ELF-1 (cell line): ENCODE results near the gene GCNT3.

Experiments
- DNase-seq: peaks from one replicate; pipeline ENCODE4 v3.0.0-alpha.2; 2016; ENCODE audit warnings: low read depth, low spot score

Gene GCNT3

GRCh38 chr15:59611276-59612260 is at the start of gene GCNT3:
Gene GCNT3, plus strand, starts transcription at chr15:59611783. Its CDS starts 6,456 bp downstream, at chr15:59618239.
- no peak for DNase-seq

- no peak for DNase-seq
These were observed 49.0 kb upstream of the GCNT3 start for GRCh38 chr15:59562448-59563186.

- DNase-seq = no peak
These were observed 46.3 kb upstream of the GCNT3 start for GRCh38 chr15:59565299-59565698.

- DNase-seq = no peak
These were observed 44.3 kb upstream of the GCNT3 start for GRCh38 chr15:59567324-59567723.

- no peak for DNase-seq
These were observed 42.1 kb upstream of the GCNT3 start for GRCh38 chr15:59569477-59569876.

- DNase-seq = no peak
These were observed 41.3 kb upstream of the GCNT3 start for GRCh38 chr15:59570315-59570714.

GRCh38 chr15:59571606-59572005 is 40.0 kb upstream of the GCNT3 start:
- no peak for DNase-seq

GRCh38 chr15:59583088-59583487 is 28.5 kb upstream of the GCNT3 start:
- no peak for DNase-seq

GRCh38 chr15:59587085-59587826 is 24.3 kb upstream of the GCNT3 start:
- no peak for DNase-seq

GRCh38 chr15:59590027-59590426 is 21.6 kb upstream of the GCNT3 start:
- no peak for DNase-seq

GRCh38 chr15:59591356-59591755 is 20.2 kb upstream of the GCNT3 start:
- DNase-seq = no peak

GRCh38 chr15:59594493-59594942 is 17.1 kb upstream of the GCNT3 start:
- peak; percentile 10 for DNase-seq

GRCh38 chr15:59594991-59595390 is 16.6 kb upstream of the GCNT3 start:
- no peak for DNase-seq

- no peak for DNase-seq
These were observed 16.1 kb upstream of the GCNT3 start for GRCh38 chr15:59595434-59595915.

- no peak for DNase-seq
These were observed 14.9 kb upstream of the GCNT3 start for GRCh38 chr15:59596640-59597039.

GRCh38 chr15:59598461-59598860 is 13.1 kb upstream of the GCNT3 start:
- no peak for DNase-seq

- no peak for DNase-seq
These were observed 5.6 kb upstream of the GCNT3 start for GRCh38 chr15:59605994-59606393.

GRCh38 chr15:59609730-59610712 is 1.6 kb upstream of the GCNT3 start:
- DNase-seq = no peak

GRCh38 chr15:59614153-59614552 is 2.6 kb downstream of the GCNT3 start:
- no peak for DNase-seq

GRCh38 chr15:59615661-59616060 is 4.1 kb downstream of the GCNT3 start:
- DNase-seq = no peak
